Activated CD4-positive, alpha-beta memory T cell treated with anti-CD3 and anti-CD28 coated beads, Interleukin-2, amount 10 ng/mL, durations not matched to agents 7 days and 5 days (primary cell): Measurements from ENCODE around the gene C17orf107. TPM values are rescaled to one million over a fixed set of nuclear protein-coding genes. Genes with fewer than 3 reads are reported as not detected.
"Not testable (repeated sequence)": the region's sequence is repeated elsewhere in the genome, so short reads cannot be mapped to it uniquely, and the experiment has no call there.

Experiments used
- CTCF ChIA-PET: fragments of 350-600 bp; sonication (Branson Sonifier 250); formaldehyde crosslinking; loops from one replicate; lab custom pipeline; 2021; ENCODE audit warnings: antibody characterized with exemption, inconsistent platforms; lab: Charles Lee
- POLR2A ChIA-PET: fragments of 350-600 bp; sonication (Branson Sonifier 250); formaldehyde crosslinking; loops from one replicate; lab custom pipeline; 2021; ENCODE audit warnings: antibody characterized with exemption; lab: Charles Lee
- DNase-seq: peaks from one replicate; pipeline ENCODE4 v3.0.0-alpha.2; 2020
- H3K27ac Mint-ChIP-seq: one replicate; pipeline ENCODE4 v1.8.0; 2021; ENCODE audit warnings: mild to moderate bottlenecking, mixed read lengths
- H3K27me3 Mint-ChIP-seq: one replicate; pipeline ENCODE4 v1.8.0; 2021; ENCODE audit warnings: mixed read lengths
- H3K36me3 Mint-ChIP-seq: one replicate; pipeline ENCODE4 v1.8.0; 2021; ENCODE audit warnings: low read depth, mixed read lengths
- H3K4me1 Mint-ChIP-seq: one replicate; pipeline ENCODE4 v1.8.0; 2021; ENCODE audit warnings: mixed read lengths
- H3K4me3 Mint-ChIP-seq: one replicate; pipeline ENCODE4 v1.8.0; 2021; ENCODE audit warnings: mild to moderate bottlenecking, mixed read lengths
- H3K9me3 Mint-ChIP-seq: one replicate; pipeline ENCODE4 v1.8.0; 2021; ENCODE audit warnings: mixed read lengths
- total RNA-seq, 2 experiments: library from RNA; stranded (reverse); gene quantifications; one replicate each; pipeline ENCODE4 v1.2.3, GENCODE V29; 2021

Gene C17orf107
- total RNA-seq, 2 experiments from 2014 or later = 0.58 to 0.98 TPM

GRCh38 chr17:4906642-4907041 lies 7.3 kb downstream of the C17orf107 start:
- Mint-ChIP-seq H3K4me1 (peaks cover 18% of the 10 kb centered on the region), H3K27me3 (peaks cover 10% of the 10 kb centered on the region)
- DNase-seq, H3K27ac Mint-ChIP-seq, H3K36me3 Mint-ChIP-seq, POLR2A ChIA-PET, CTCF ChIA-PET, H3K4me3 Mint-ChIP-seq, H3K9me3 Mint-ChIP-seq: not testable (repeated sequence)

GRCh38 chr17:4908301-4908700 lies 9.0 kb downstream of the C17orf107 start:
- H3K4me1 Mint-ChIP-seq = peaks cover 7% of the 10 kb centered on the region
- peaks cover 13% of the 10 kb centered on the region for H3K27me3 Mint-ChIP-seq
- ChIA-PET POLR2A (interaction anchor here (1.0 to 2.6 kb wide), 10 partner anchors 29 to 123 kb away, joined by 3 to 14 read pairs (median 5); partner anchors contain the start of genes CAMTA2, ENO3, PFN1 and RNF167), CTCF (interaction anchor here (0.6 to 1.8 kb wide), 26 partner anchors 9 to 341 kb away, joined by 3 to 29 read pairs (median 5); partner anchors contain the start of genes C17orf107, CAMTA2, ENO3 and INCA1)
- no peak for DNase-seq
- H3K36me3 Mint-ChIP-seq = no peaks in the 10 kb centered on the region
- no peak overlapping the region for H3K4me3 Mint-ChIP-seq
- H3K9me3 Mint-ChIP-seq = no peaks in the 10 kb centered on the region
- H3K27ac Mint-ChIP-seq = no peak overlapping the region

- peak; percentile 86 for DNase-seq
- no peak overlapping the region for H3K4me3 Mint-ChIP-seq
- H3K4me1 Mint-ChIP-seq = peaks cover 3% of the 10 kb centered on the region
- H3K27me3 Mint-ChIP-seq = peaks cover 13% of the 10 kb centered on the region
- no peaks in the 10 kb centered on the region for H3K36me3 Mint-ChIP-seq
- H3K9me3 Mint-ChIP-seq = no peaks in the 10 kb centered on the region
- CTCF ChIA-PET = interaction anchor here (0.6 to 1.8 kb wide), 31 partner anchors 10 to 342 kb away, joined by 3 to 29 read pairs (median 4); partner anchors contain the start of genes C17orf107, CAMTA2, ENO3 and INCA1
- H3K27ac Mint-ChIP-seq = no peak overlapping the region
- POLR2A ChIA-PET = interaction anchor here (0.7 to 2.6 kb wide), 15 partner anchors 10 to 122 kb away, joined by 3 to 14 read pairs (median 4); partner anchors contain the start of genes CAMTA2, ENO3, PFN1 and PLD2
Measured at GRCh38 chr17:4908711-4909496, 9.6 kb downstream of the C17orf107 start.

- DNase-seq = no peak
- H3K27ac Mint-ChIP-seq = no peak overlapping the region
- CTCF ChIA-PET = interaction anchor here (0.6 to 1.7 kb wide), 3 partner anchors 11 to 150 kb away, joined by 3 to 6 read pairs (median 4); partner anchors contain the start of genes CAMTA2 and CHRNE
- H3K4me1 Mint-ChIP-seq = no peaks in the 10 kb centered on the region
- H3K9me3 Mint-ChIP-seq = no peaks in the 10 kb centered on the region
- no peak overlapping the region for H3K4me3 Mint-ChIP-seq
- POLR2A ChIA-PET = interaction anchor here (0.6 to 1.8 kb wide), 3 partner anchors 9 to 26 kb away, joined by 3 to 5 read pairs (median 4); partner anchors contain the start of genes RNF167 and SLC25A11
- H3K36me3 Mint-ChIP-seq = no peaks in the 10 kb centered on the region
- H3K27me3 Mint-ChIP-seq = peaks cover 10% of the 10 kb centered on the region
Measured at GRCh38 chr17:4913994-4914393, 14.7 kb downstream of the C17orf107 start.

- H3K4me3 Mint-ChIP-seq, H3K9me3 Mint-ChIP-seq, H3K36me3 Mint-ChIP-seq, DNase-seq, H3K4me1 Mint-ChIP-seq, H3K27ac Mint-ChIP-seq, H3K27me3 Mint-ChIP-seq: not testable (repeated sequence)
- ChIA-PET CTCF (interaction anchor here (1.7 kb wide), 1 partner anchor 12 kb away, joined by 6 read pairs; the partner anchor contains the start of gene CHRNE), POLR2A (interaction anchor here (0.6 to 1.8 kb wide), 3 partner anchors 9 to 25 kb away, joined by 3 to 5 read pairs (median 4); partner anchors contain the start of genes RNF167 and SLC25A11)
Measured at GRCh38 chr17:4914551-4914950, 15.2 kb downstream of the C17orf107 start.

GRCh38 chr17:4919511-4920047 lies 20.2 kb downstream of the C17orf107 start:
- ChIA-PET POLR2A (interaction anchor here (1.0 to 3.1 kb wide), 6 partner anchors 10 to 20 kb away, joined by 3 to 8 read pairs (median 4); partner anchors contain the start of genes GP1BA, RNF167 and SLC25A11), CTCF (interaction anchor here (0.5 to 1.6 kb wide), 3 partner anchors 10 to 138 kb away, joined by 3 to 4 read pairs (median 4); partner anchors contain the start of gene CHRNE)
- no peak for DNase-seq
- Mint-ChIP-seq H3K9me3 (no peaks in the 10 kb centered on the region), H3K4me3 (no peak overlapping the region), H3K36me3 (no peaks in the 10 kb centered on the region), H3K27ac (no peak overlapping the region), H3K27me3 (peaks cover 2% of the 10 kb centered on the region), H3K4me1 (no peaks in the 10 kb centered on the region)

- ChIA-PET CTCF (interaction anchor here (0.5 kb wide), 1 partner anchor 137 kb away, joined by 3 read pairs; no protein-coding TSS in a partner anchor), POLR2A (interaction anchor here (1.0 to 3.1 kb wide), 5 partner anchors 9 to 19 kb away, joined by 3 to 8 read pairs (median 3); partner anchors contain the start of genes GP1BA, RNF167 and SLC25A11)
- Mint-ChIP-seq H3K9me3 (no peaks in the 10 kb centered on the region), H3K36me3 (no peaks in the 10 kb centered on the region), H3K27me3 (peaks cover 2% of the 10 kb centered on the region), H3K4me3 (no peak overlapping the region), H3K4me1 (no peaks in the 10 kb centered on the region), H3K27ac (no peak overlapping the region)
- no peak for DNase-seq
Measured at GRCh38 chr17:4920351-4921048, 21.2 kb downstream of the C17orf107 start.

- DNase-seq = no peak
- POLR2A ChIA-PET = no interaction called here
- Mint-ChIP-seq H3K4me1 (no peaks in the 10 kb centered on the region), H3K27ac (no peak overlapping the region), H3K9me3 (no peaks in the 10 kb centered on the region), H3K36me3 (peaks cover under 1% of the 10 kb centered on the region), H3K4me3 (no peak overlapping the region), H3K27me3 (no peaks in the 10 kb centered on the region)
- CTCF ChIA-PET = no interaction called here
Measured at GRCh38 chr17:4921320-4921719, 22.0 kb downstream of the C17orf107 start.

- not testable (repeated sequence) for DNase-seq, H3K4me1 Mint-ChIP-seq, H3K4me3 Mint-ChIP-seq, H3K9me3 Mint-ChIP-seq, H3K27ac Mint-ChIP-seq, H3K27me3 Mint-ChIP-seq
- ChIA-PET CTCF (interaction anchor here (0.7 to 1.7 kb wide), 3 partner anchors 10 to 24 kb away, joined by 3 to 5 read pairs (median 3); partner anchors contain the start of gene CHRNE), POLR2A (interaction anchor here (4.8 kb wide), 1 partner anchor 12 kb away, joined by 26 read pairs; the partner anchor contains the start of genes RNF167 and SLC25A11)
- H3K36me3 Mint-ChIP-seq = peaks cover 10% of the 10 kb centered on the region
Measured at GRCh38 chr17:4926577-4927335, 27.4 kb downstream of the C17orf107 start.

GRCh38 chr17:4928881-4929280 lies 29.5 kb downstream of the C17orf107 start:
- ChIA-PET POLR2A (no interaction called here), CTCF (interaction anchor here (1.1 kb wide), 1 partner anchor 11 kb away, joined by 4 read pairs; the partner anchor contains the start of genes RNF167 and SLC25A11)
- Mint-ChIP-seq H3K4me3 (no peak overlapping the region), H3K36me3 (peaks cover 10% of the 10 kb centered on the region), H3K9me3 (no peaks in the 10 kb centered on the region), H3K4me1 (peaks cover 10% of the 10 kb centered on the region), H3K27ac (no peak overlapping the region), H3K27me3 (no peaks in the 10 kb centered on the region)
- no peak for DNase-seq

GRCh38 chr17:4931963-4932362 lies 32.6 kb downstream of the C17orf107 start, which contains the start of gene GP1BA:
Gene GP1BA (plus strand): TSS chr17:4932277. CDS start chr17:4932605, 328 bp downstream.
- Mint-ChIP-seq H3K4me3 (no peak within 1 kb of the TSS), H3K9me3 (no peaks in the 10 kb centered on the region), H3K36me3 (peaks cover 26% of the 10 kb centered on the region), H3K27me3 (no peaks in the 10 kb centered on the region), H3K27ac (no peak within 1 kb of the TSS), H3K4me1 (peaks cover 27% of the 10 kb centered on the region)
- POLR2A ChIA-PET = interaction anchor here (1.3 to 2.9 kb wide), 3 partner anchors 8 to 16 kb away, joined by 4 to 11 read pairs (median 5); partner anchors contain the start of genes PFN1, RNF167 and SLC25A11
- CTCF ChIA-PET = no interaction called here
- no peak for DNase-seq
